Panc1 (cell line): ENCODE measurements around the gene BTBD1. TPM values are rescaled to one million over a fixed set of nuclear protein-coding genes. Genes with fewer than 3 reads are reported as not detected.
"Not testable (repeated sequence)": the region's sequence is repeated elsewhere in the genome, so short reads cannot be mapped to it uniquely, and the experiment has no call there.

ENCODE experiments used
- ATAC-seq: fragments of 200-7000 bp; cut with Tn5 transposase; 2 replicates; pipeline ENCODE4 v1.9.1; 2020; ENCODE audit warnings: mild to moderate bottlenecking, moderate library complexity
- BruUV-seq: library from RNA; stranded (reverse); fragments of 400-500 nt; replicated peaks from 2 replicates; lab custom pipeline; 2021; lab: Mats Ljungman, UMichigan
- CTCF ChIA-PET: fragments of 300-600 bp; sonication (Branson Sonifier 250); formaldehyde crosslinking; loops from one replicate; lab custom pipeline; 2022; ENCODE audit warnings: antibody characterized with exemption; lab: Charles Lee
- POLR2A ChIA-PET: fragments of 300-600 bp; sonication (Branson Sonifier 250); formaldehyde crosslinking; loops from one replicate; lab custom pipeline; 2022; ENCODE audit warnings: antibody characterized with exemption; lab: Charles Lee
- DNase-seq: peaks from one replicate; pipeline ENCODE4 v3.0.0-alpha.2; 2010; ENCODE audit warnings: low read depth, low spot score
- H3K27ac ChIP-seq: 2 replicates; pipeline ENCODE4 v1.5.1; 2011; ENCODE audit warnings: mild to moderate bottlenecking, low read length, inconsistent platforms
- H3K27me3 ChIP-seq: fragments of 200-500 bp; sonication (Bioruptor generic); 2 replicates; pipeline ENCODE4 v1.6.0; 2014; ENCODE audit warnings: low read length, inconsistent platforms; ENCODE audit not compliant: control insufficient read depth, insufficient read depth
- H3K36me3 ChIP-seq: fragments of 200-500 bp; sonication (Bioruptor generic); 2 replicates; pipeline ENCODE4 v1.5.1; 2014; ENCODE audit warnings: inconsistent platforms, mild to moderate bottlenecking, low read length, moderate library complexity; ENCODE audit not compliant: control insufficient read depth, insufficient read depth
- H3K4me1 ChIP-seq: 2 replicates; pipeline ENCODE4 v1.5.1; 2011; ENCODE audit warnings: inconsistent platforms, mild to moderate bottlenecking, low read length, moderate library complexity; ENCODE audit not compliant: control insufficient read depth, insufficient read depth
- H3K4me3 ChIP-seq, 2 experiments: 2 replicates each; pipeline ENCODE4 v1.5.1; 2011 to 2012; ENCODE audit warnings: low read depth in 2 of 2, low read length in 2 of 2, mild to moderate bottlenecking in 2 of 2, inconsistent platforms in 1 of 2, moderate library complexity in 1 of 2
- H3K9me3 ChIP-seq: fragments of 200-500 bp; sonication (Bioruptor generic); 2 replicates; pipeline ENCODE4 v1.5.1; 2014; ENCODE audit warnings: low read depth, mild to moderate bottlenecking, inconsistent platforms, low read length, moderate library complexity; ENCODE audit not compliant: control insufficient read depth, insufficient read depth
- CTCF ChIP-seq: fragments of 450-650 bp; IDR thresholded peaks from 2 replicates; pipeline ENCODE4 v1.5.1; 2017; ENCODE audit warnings: mild to moderate bottlenecking
- POLR2AphosphoS5 ChIP-seq: IDR thresholded peaks from 2 replicates; pipeline ENCODE4 v1.6.1; 2012; ENCODE audit warnings: mild to moderate bottlenecking, low read depth, low read length, moderate library complexity
- REST ChIP-seq, 2 experiments: IDR thresholded peaks; 2 replicates each; pipeline ENCODE4 v1.6.1; 2011 to 2012; ENCODE audit warnings: low read depth in 2 of 2, control low read depth in 1 of 2, low read length in 1 of 2, mild to moderate bottlenecking in 1 of 2, moderate library complexity in 1 of 2; ENCODE audit not compliant: insufficient read depth in 1 of 2
- SIN3A ChIP-seq: IDR thresholded peaks from 2 replicates; pipeline ENCODE4 v1.6.1; 2012; ENCODE audit warnings: low read depth, mild to moderate bottlenecking, low read length, moderate library complexity, borderline replicate concordance; ENCODE audit not compliant: insufficient read depth
- TCF7L2 ChIP-seq: IDR thresholded peaks from 2 replicates; pipeline ENCODE4 v1.6.1; 2011; ENCODE audit warnings: mild to moderate bottlenecking, low read depth, low read length, inconsistent platforms
- in situ Hi-C: cut with HindIII; loops from 2 replicates; pipeline ENCODE4 v1.10.0; 2016; ENCODE audit warnings: low sequenced_read_pairs, low pct_unique_long_range_greater_than_20kb
- intact Hi-C: fragments of 100-400 bp; cut with micrococcal nuclease; formaldehyde crosslinking; loops from one replicate; pipeline ENCODE4 v1.10.0; 2022; ENCODE audit not compliant: unreplicated experiment
- total RNA-seq: library from RNA; stranded (reverse); gene quantifications from one replicate; pipeline ENCODE4 v1.2.1, GENCODE V29; 2021; ENCODE audit not compliant: unreplicated experiment

BTBD1 gene
- total RNA-seq, 1 experiment from 2014 or later, result 88.4 TPM

GRCh38 chr15:83085864-83086552 is 19.0 kb upstream of the BTBD1 start:
- peak; percentile 2; the same call in 1 of the 2 replicates for TF ChIP-seq CTCF
- BruUV-seq, intact Hi-C loops, H3K27ac ChIP-seq, in situ Hi-C loops, ATAC-seq, H3K4me3 ChIP-seq, DNase-seq, CTCF ChIA-PET, H3K9me3 ChIP-seq, H3K4me1 ChIP-seq, H3K36me3 ChIP-seq, POLR2A ChIA-PET, H3K27me3 ChIP-seq: not testable (repeated sequence)

- CTCF ChIA-PET, BruUV-seq: not testable (repeated sequence)
Measured at GRCh38 chr15:83085461-83085860, 18.4 kb upstream of the BTBD1 start.

GRCh38 chr15:83082730-83083386 is 15.8 kb upstream of the BTBD1 start:
- ATAC-seq, result no peak
- POLR2A ChIA-PET, result no interaction called here
- in situ Hi-C loops, result no loop called here

More at GRCh38 chr15:83085461-83085860, 18.4 kb upstream of the BTBD1 start:
- H3K4me1 ChIP-seq, ATAC-seq, POLR2A ChIA-PET, H3K36me3 ChIP-seq, in situ Hi-C loops, intact Hi-C loops, DNase-seq, H3K4me3 ChIP-seq, H3K27me3 ChIP-seq, H3K27ac ChIP-seq, H3K9me3 ChIP-seq: not testable (repeated sequence)

GRCh38 chr15:83081256-83082014 is 14.4 kb upstream of the BTBD1 start:
- intact Hi-C loops (no loop called here), in situ Hi-C loops (no loop called here)
- peaks cover 17% of the 10 kb centered on the region for H3K27me3 ChIP-seq
- H3K4me3 ChIP-seq, result no peak overlapping the region
- ChIA-PET CTCF (no interaction called here), POLR2A (no interaction called here)
- no TSS peak for BruUV-seq
- no peaks in the 10 kb centered on the region for H3K36me3 ChIP-seq
- TF ChIP-seq POLR2AphosphoS5 (no peak), CTCF (no peak), SIN3A (no peak), TCF7L2 (no peak), REST (IDR thresholded peaks at IDR 0.05; ENCODE audit: insufficient read depth in 1 of 2, low read depth in 2 of 2, low read length in 1 of 2) (no peak)
- H3K9me3 ChIP-seq, result no peaks in the 10 kb centered on the region
- DNase-seq (no peak), ATAC-seq (no peak)
- H3K4me1 ChIP-seq, result no peaks in the 10 kb centered on the region
- H3K27ac ChIP-seq, result no peak overlapping the region

More at GRCh38 chr15:83082730-83083386, 15.8 kb upstream of the BTBD1 start:
- CTCF ChIA-PET, result no interaction called here
- intact Hi-C loops, result no loop called here
- no peak for TF ChIP-seq SIN3A
- H3K36me3 ChIP-seq, result no peaks in the 10 kb centered on the region
- no peaks in the 10 kb centered on the region for H3K9me3 ChIP-seq
- no peaks in the 10 kb centered on the region for H3K4me1 ChIP-seq
- H3K27ac ChIP-seq, result no peak overlapping the region
- DNase-seq, result no peak
- no peak overlapping the region for H3K4me3 ChIP-seq
- peaks cover 12% of the 10 kb centered on the region for H3K27me3 ChIP-seq
- no TSS peak for BruUV-seq
